IMR-90 (cell line): Measurements from ENCODE around the gene C3orf18. TPM values are rescaled to one million over a fixed set of nuclear protein-coding genes. Genes with fewer than 3 reads are reported as not detected.

Experiments
- ATAC-seq: fragments of 200-7000 bp; cut with Tn5 transposase; 2 replicates; pipeline ENCODE4 v1.9.1; 2020; ENCODE audit warnings: low read depth, mild to moderate bottlenecking, moderate library complexity
- BruUV-seq: library from RNA; stranded (reverse); fragments of 400-500 nt; replicated peaks from 2 replicates; lab custom pipeline; 2021; lab: Mats Ljungman, UMichigan
- CTCF ChIA-PET: fragments of 300-600 bp; formaldehyde crosslinking; extraction: SDS; loops from one replicate; lab custom pipeline; 2021; ENCODE audit warnings: antibody characterized with exemption; lab: Yijun Ruan, JAX
- POLR2A ChIA-PET: fragments of 300-600 bp; sonication (Branson Sonifier 250); formaldehyde crosslinking; loops from one replicate; lab custom pipeline; 2022; ENCODE audit warnings: antibody characterized with exemption; ENCODE audit not compliant: unreplicated experiment; lab: Charles Lee
- DNase-seq: peaks from one replicate; pipeline ENCODE4 v3.0.0; 2013
- H2AFZ ChIP-seq: replicated peaks from 2 replicates; pipeline ENCODE3; 2013; ENCODE audit warnings: low read length, mild to moderate bottlenecking; ENCODE audit not compliant: poor library complexity
- H2AK5ac ChIP-seq: 2 replicates; pipeline ENCODE4 v1.6.1; 2013; ENCODE audit warnings: low read depth, low read length, inconsistent platforms
- H2AK9ac ChIP-seq: replicated peaks from 2 replicates; pipeline ENCODE3; 2013; ENCODE audit warnings: mild to moderate bottlenecking, low read depth, low read length, moderate library complexity; ENCODE audit not compliant: poor library complexity
- H2BK120ac ChIP-seq: 2 replicates; pipeline ENCODE4 v1.6.1; 2013; ENCODE audit warnings: low read depth, low read length, inconsistent platforms
- H2BK15ac ChIP-seq: 3 replicates; pipeline ENCODE4 v1.6.1; 2013; ENCODE audit warnings: low read depth, low read length, inconsistent platforms
- H2BK20ac ChIP-seq: 2 replicates; pipeline ENCODE4 v1.6.1; 2013; ENCODE audit warnings: low read depth, mild to moderate bottlenecking, inconsistent platforms, low read length, moderate library complexity
- H2BK5ac ChIP-seq: 2 replicates; pipeline ENCODE4 v1.6.1; 2013; ENCODE audit warnings: mild to moderate bottlenecking, low read depth, low read length, inconsistent platforms; ENCODE audit not compliant: poor library complexity, severe bottlenecking
- H3K14ac ChIP-seq: replicated peaks from 2 replicates; pipeline ENCODE4 v1.6.1; 2013; ENCODE audit warnings: low read depth, low read length, inconsistent platforms
- H3K18ac ChIP-seq: 2 replicates; pipeline ENCODE4 v1.6.1; 2013; ENCODE audit warnings: low read depth, low read length, control low read depth
- H3K23ac ChIP-seq: 2 replicates; pipeline ENCODE4 v1.6.1; 2013; ENCODE audit warnings: low read depth, low read length, inconsistent platforms
- H3K27ac ChIP-seq: 2 replicates; pipeline ENCODE4 v1.5.1; 2013; ENCODE audit warnings: mild to moderate bottlenecking, control low read depth, low read length; ENCODE audit not compliant: insufficient read depth
- H3K27me3 ChIP-seq: 2 replicates; pipeline ENCODE4 v1.6.1; 2013; ENCODE audit warnings: low read length; ENCODE audit not compliant: control insufficient read depth, insufficient read depth
- H3K36me3 ChIP-seq: 2 replicates; pipeline ENCODE4 v1.6.1; 2013; ENCODE audit warnings: low read length, mixed read lengths; ENCODE audit not compliant: control insufficient read depth, insufficient read depth
- H3K4ac ChIP-seq: 2 replicates; pipeline ENCODE4 v1.6.1; 2013; ENCODE audit warnings: low read depth, low read length, inconsistent platforms
- H3K4me1 ChIP-seq: 2 replicates; pipeline ENCODE4 v1.6.1; 2013; ENCODE audit warnings: low read length, mixed read lengths; ENCODE audit not compliant: control insufficient read depth, insufficient read depth
- H3K4me2 ChIP-seq: 2 replicates; pipeline ENCODE4 v1.6.1; 2013; ENCODE audit warnings: low read depth, mild to moderate bottlenecking, control low read depth, low read length, moderate library complexity
- H3K4me3 ChIP-seq: 2 replicates; pipeline ENCODE4 v1.5.1; 2013; ENCODE audit warnings: low read depth, mild to moderate bottlenecking, control low read depth, low read length, moderate library complexity; ENCODE audit not compliant: insufficient read depth
- H3K56ac ChIP-seq: 2 replicates; pipeline ENCODE4 v1.6.1; 2013; ENCODE audit warnings: low read length, inconsistent platforms; ENCODE audit not compliant: insufficient read depth; ENCODE audit errors: extremely low read depth
- H3K79me1 ChIP-seq, 2 experiments: 2 replicates each; pipeline ENCODE4 v1.6.1; 2013; ENCODE audit warnings: low read length in 2 of 2, inconsistent platforms in 1 of 2, low read depth in 1 of 2
- H3K9ac ChIP-seq: 2 replicates; pipeline ENCODE4 v1.6.1; 2013; ENCODE audit warnings: low read depth, low read length, control low read depth
- H3K9me1 ChIP-seq: 2 replicates; pipeline ENCODE4 v1.6.1; 2013; ENCODE audit warnings: low read length, inconsistent platforms; ENCODE audit not compliant: insufficient read depth
- H3K9me3 ChIP-seq: 2 replicates; pipeline ENCODE4 v1.6.1; 2013; ENCODE audit warnings: low read length; ENCODE audit not compliant: control insufficient read depth, insufficient read depth
- H4K20me1 ChIP-seq: 2 replicates; pipeline ENCODE4 v1.6.1; 2013; ENCODE audit warnings: low read length, inconsistent platforms; ENCODE audit not compliant: insufficient read depth
- H4K5ac ChIP-seq: 2 replicates; pipeline ENCODE4 v1.6.1; 2013; ENCODE audit warnings: mild to moderate bottlenecking, low read depth, low read length, control low read depth
- H4K8ac ChIP-seq, 2 experiments: 2 replicates each; pipeline ENCODE4 v1.6.1; 2013; ENCODE audit warnings: low read depth in 2 of 2, low read length in 2 of 2, control low read depth in 1 of 2, inconsistent platforms in 1 of 2
- H4K91ac ChIP-seq: 2 replicates; pipeline ENCODE4 v1.6.1; 2013; ENCODE audit warnings: low read depth, low read length, inconsistent platforms; ENCODE audit not compliant: insufficient read depth
- CTCF ChIP-seq: conservative IDR thresholded peaks from 2 replicates; pipeline ENCODE4 v1.5.1; 2012; ENCODE audit warnings: mild to moderate bottlenecking, low read depth, low read length, improper control_type of control experiment
- FOS ChIP-seq: fragments of 150-350 bp; IDR thresholded peaks from 2 replicates; pipeline ENCODE4 v1.6.1; 2016; ENCODE audit warnings: low read depth, low read length
- MAFK ChIP-seq: IDR thresholded peaks from 2 replicates; pipeline ENCODE4 v1.6.1; 2012; ENCODE audit warnings: low read depth, low read length, improper control_type of control experiment
- MAZ ChIP-seq: IDR thresholded peaks from 2 replicates; pipeline ENCODE4 v1.6.1; 2012; ENCODE audit warnings: low read depth, mild to moderate bottlenecking, low read length, improper control_type of control experiment, moderate library complexity, borderline replicate concordance
- MXI1 ChIP-seq: IDR thresholded peaks from 2 replicates; pipeline ENCODE4 v1.6.1; 2012; ENCODE audit warnings: low read depth, mild to moderate bottlenecking, low read length, moderate library complexity, borderline replicate concordance
- NFE2L2 ChIP-seq: fragments of 150-350 bp; IDR thresholded peaks from 2 replicates; pipeline ENCODE4 v1.6.1; 2016; ENCODE audit warnings: low read depth, mild to moderate bottlenecking, low read length
- POLR2A ChIP-seq: IDR thresholded peaks from 2 replicates; pipeline ENCODE4 v1.6.1; 2012; ENCODE audit warnings: mild to moderate bottlenecking, low read depth, low read length
- RAD21 ChIP-seq: IDR thresholded peaks from 2 replicates; pipeline ENCODE4 v1.6.1; 2012; ENCODE audit warnings: low read length, improper control_type of control experiment
- RFX5 ChIP-seq: IDR thresholded peaks from 2 replicates; pipeline ENCODE4 v1.8.0; 2012; ENCODE audit warnings: low read depth, mild to moderate bottlenecking, low read length, moderate library complexity
- USF2 ChIP-seq: fragments of 150-350 bp; IDR thresholded peaks from 2 replicates; pipeline ENCODE4 v1.6.1; 2017; ENCODE audit warnings: mild to moderate bottlenecking, antibody characterized with exemption, low read length, low read depth
- WGBS, 2 experiments: methylation state at CpG; one replicate each; pipeline versions ENCODE4 v1.1.5 to v1.1.7; 2013; ENCODE audit warnings: missing lambda C conversion rate in 2 of 2; ENCODE audit not compliant: insufficient read length in 1 of 2; ENCODE audit errors: extremely low coverage in 2 of 2; 5-methylcytosine and 5-hydroxymethylcytosine counted together
- dilution Hi-C: fragments of 300-500 bp; cut with HindIII; formaldehyde crosslinking; loops from one replicate; pipeline ENCODE4 v1.14.3; 2018; ENCODE audit warnings: low sequenced_read_pairs; ENCODE audit not compliant: unreplicated experiment
- in situ Hi-C: fragments of 300-500 bp; cut with MboI; formaldehyde crosslinking; loops from 3 replicates; pipeline ENCODE4 v1.14.3; 2019; ENCODE audit warnings: low sequenced_read_pairs, inconsistent platforms, mixed read lengths
- intact Hi-C: fragments of 100-400 bp; cut with micrococcal nuclease; formaldehyde crosslinking; loops from 2 replicates; pipeline ENCODE4 v1.10.0; 2022
- polyA plus RNA-seq, 3 experiments: library from polyadenylated mRNA; depleted of rRNA; stranded (reverse); fragments of >200 nt; gene quantifications; 2 replicates each; pipeline ENCODE4 v1.2.3, GENCODE V29; 2012; ENCODE audit warnings: low replicate concordance in 1 of 3
- total RNA-seq: library from RNA; depleted of rRNA; stranded (reverse); fragments of >200 nt; gene quantifications from 2 replicates; pipeline ENCODE4 v1.2.3, GENCODE V29; 2012

Gene C3orf18
- total and polyA plus RNA-seq, 2 of the 4 experiments (the other 2 are of a cell fraction), result 6.8 to 10.6 TPM

- Histone ChIP-seq H3K9me1 (peaks cover 11% of the 10 kb centered on the region), H3K56ac (peak within 1 kb of the TSS; percentile 53; the same call in 1 of the 2 replicates), H3K4me2 (peak within 1 kb of the TSS; percentile 92), H3K18ac (peak within 1 kb of the TSS; percentile 22; the same call in 1 of the 2 replicates), H2BK120ac (peak within 1 kb of the TSS; percentile 12; the same call in 1 of the 2 replicates), H2AK9ac (peak within 1 kb of the TSS; percentile 86), H3K4me1 (peaks cover 4% of the 10 kb centered on the region), H2AFZ (peak within 1 kb of the TSS; percentile 94), H3K36me3 (peaks cover 12% of the 10 kb centered on the region; the same call in 1 of the 2 replicates), H2BK15ac (peak within 1 kb of the TSS; percentile 21; the same call in 1 of the 3 replicates), H4K5ac (peak within 1 kb of the TSS; percentile 13; the same call in 1 of the 2 replicates), H2BK5ac (peak within 1 kb of the TSS; percentile 52), H3K23ac (peak within 1 kb of the TSS; percentile 79), H3K9ac (peak within 1 kb of the TSS; percentile 70), H2AK5ac (peak within 1 kb of the TSS; percentile 70), H2BK20ac (no peak within 1 kb of the TSS), H4K8ac (peak within 1 kb of the TSS; percentile 8 to 38; a peak in 1 of 4 replicates), H3K14ac (peak within 1 kb of the TSS; percentile 70), H4K91ac (peak within 1 kb of the TSS; percentile 56; the same call in 1 of the 2 replicates), H3K9me3 (no peaks in the 10 kb centered on the region), H4K20me1 (no peaks in the 10 kb centered on the region), H3K4me3 (peak within 1 kb of the TSS; percentile 81), H3K27me3 (no peaks in the 10 kb centered on the region), H3K79me1 (peaks cover 13% of the 10 kb centered on the region in 2 experiments; a peak in 3 of 4 replicates), H3K27ac (peak within 1 kb of the TSS; percentile 79), H3K4ac (peak within 1 kb of the TSS; percentile 66)
- BruUV-seq, result no TSS peak
- peak; percentile 82 for ATAC-seq
- POLR2A ChIA-PET, result interaction anchor here (1.0 to 1.8 kb wide), 2 partner anchors 10 to 42 kb away, joined by 5 to 8 read pairs; partner anchors contain the start of gene HEMK1
- TF ChIP-seq FOS (no peak), CTCF (peak; percentile 44), USF2 (peak; percentile 28), RAD21 (peak; percentile 31; the same call in 1 of the 2 replicates), RFX5 (no peak), MAFK (no peak), MAZ (peak; percentile 72; the same call in 1 of the 2 replicates), NFE2L2 (no peak), POLR2A (0 out of 2 replicates have a peak, but pooled peaks have one; percentile 38), MXI1 (peak; percentile 44; the same call in 1 of the 2 replicates)
- intact Hi-C loops (loop anchor here (1.0 to 10.0 kb wide), 2 partner anchors 9 to 1053 kb away; no protein-coding TSS in a partner anchor), dilution Hi-C loops (no loop called here), in situ Hi-C loops (loop anchor here (5.0 to 25.0 kb wide), 2 partner anchors 39 to 1076 kb away; no protein-coding TSS in a partner anchor)
- DNase-seq, result peak; percentile 91
- CTCF ChIA-PET, result interaction anchor here (0.8 to 3.3 kb wide), 4 partner anchors 10 to 40 kb away, joined by 3 to 20 read pairs (median 6); no protein-coding TSS in a partner anchor
- 1% methylated on average over 53 of the region's 75 CpGs; no CpG with 5 or more reads in 1 of the 2 experiments for WGBS, 2 experiments
Observed at GRCh38 chr3:50611464-50612233, 44.1 kb upstream of the C3orf18 start, which contains the start of gene CISH. Gene CISH (minus strand): TSS chr3:50611774. CDS start chr3:50611650, 124 bp downstream.
